Calu3 (cell line): ENCODE measurements around the gene MORN5. TPM values are rescaled to one million over a fixed set of nuclear protein-coding genes. Genes with fewer than 3 reads are reported as not detected.

Experiments
- BruUV-seq: library from RNA; stranded (reverse); fragments of 400-500 nt; replicated peaks from 2 replicates; lab custom pipeline; 2021; lab: Mats Ljungman, UMichigan
- CTCF ChIA-PET: fragments of 300-600 bp; sonication (Branson Sonifier 250); formaldehyde crosslinking; loops from one replicate; lab custom pipeline; 2022; ENCODE audit warnings: antibody characterized with exemption; lab: Charles Lee
- DNase-seq: peaks from one replicate; pipeline ENCODE4 v3.0.0; 2022
- H3K27ac Mint-ChIP-seq: one replicate; pipeline ENCODE4 v1.8.0; 2022; ENCODE audit warnings: mixed read lengths; ENCODE audit not compliant: unreplicated experiment
- H3K27me3 Mint-ChIP-seq: one replicate; pipeline ENCODE4 v1.8.0; 2022; ENCODE audit warnings: mixed read lengths; ENCODE audit not compliant: unreplicated experiment
- H3K36me3 Mint-ChIP-seq: one replicate; pipeline ENCODE4 v1.8.0; 2022; ENCODE audit warnings: mild to moderate bottlenecking, moderate library complexity, mixed read lengths; ENCODE audit not compliant: insufficient read depth, unreplicated experiment
- H3K4me1 Mint-ChIP-seq: one replicate; pipeline ENCODE4 v1.8.0; 2022; ENCODE audit warnings: mild to moderate bottlenecking, low read depth, mixed read lengths; ENCODE audit not compliant: unreplicated experiment
- H3K4me3 Mint-ChIP-seq: one replicate; pipeline ENCODE4 v1.8.0; 2022; ENCODE audit warnings: mild to moderate bottlenecking, low read depth, moderate library complexity, mixed read lengths; ENCODE audit not compliant: unreplicated experiment
- H3K9me3 Mint-ChIP-seq: one replicate; pipeline ENCODE4 v1.8.0; 2022; ENCODE audit warnings: low read depth, mixed read lengths; ENCODE audit not compliant: unreplicated experiment
- intact Hi-C: fragments of 100-400 bp; cut with micrococcal nuclease; formaldehyde crosslinking; loops from one replicate; pipeline ENCODE4 v1.10.0; 2022; ENCODE audit not compliant: unreplicated experiment
- total RNA-seq: library from RNA; stranded (reverse); gene quantifications from 2 replicates; pipeline ENCODE4 v1.2.3, GENCODE V29; 2022
- TF ChIP-seq, protein P1 (sequence below): fragments of 200-600 bp; IDR thresholded peaks from one replicate; pipeline ENCODE4 v1.8.0; 2022; ENCODE audit warnings: antibody characterized with exemption; ENCODE audit not compliant: unreplicated experiment

MORN5 gene
- total RNA-seq, 1 experiment from 2014 or later: not detected

DNA sequence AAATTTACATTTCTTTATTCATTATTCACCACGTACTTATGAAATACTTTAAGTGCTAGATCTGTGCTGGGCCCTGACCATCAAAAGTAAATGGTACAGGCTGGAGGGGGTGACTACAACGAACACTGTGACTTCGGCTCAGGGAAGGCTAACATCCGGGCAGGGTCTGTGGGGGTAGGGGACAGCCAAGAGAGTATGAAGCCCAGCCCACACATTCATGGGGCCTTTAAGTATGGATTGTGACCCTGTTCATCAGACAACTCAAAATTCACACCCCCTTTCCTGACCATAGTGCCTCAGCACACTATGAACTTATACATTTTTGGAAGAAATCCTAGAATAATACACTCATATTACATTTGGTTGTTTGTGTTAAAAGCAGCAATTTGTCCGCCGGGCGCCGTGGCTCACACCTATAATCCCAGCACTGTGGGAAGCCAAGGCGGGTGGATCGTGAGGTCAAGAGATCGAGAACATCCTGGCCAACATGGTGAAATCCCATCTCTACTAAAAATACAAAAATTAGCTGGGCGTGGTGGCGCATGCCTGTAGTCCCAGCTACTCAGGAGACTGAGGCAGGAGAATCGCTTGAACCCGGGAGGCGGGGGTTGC, 33.3 kb downstream of the MORN5 start:
- TF ChIP-seq, protein P1, sequence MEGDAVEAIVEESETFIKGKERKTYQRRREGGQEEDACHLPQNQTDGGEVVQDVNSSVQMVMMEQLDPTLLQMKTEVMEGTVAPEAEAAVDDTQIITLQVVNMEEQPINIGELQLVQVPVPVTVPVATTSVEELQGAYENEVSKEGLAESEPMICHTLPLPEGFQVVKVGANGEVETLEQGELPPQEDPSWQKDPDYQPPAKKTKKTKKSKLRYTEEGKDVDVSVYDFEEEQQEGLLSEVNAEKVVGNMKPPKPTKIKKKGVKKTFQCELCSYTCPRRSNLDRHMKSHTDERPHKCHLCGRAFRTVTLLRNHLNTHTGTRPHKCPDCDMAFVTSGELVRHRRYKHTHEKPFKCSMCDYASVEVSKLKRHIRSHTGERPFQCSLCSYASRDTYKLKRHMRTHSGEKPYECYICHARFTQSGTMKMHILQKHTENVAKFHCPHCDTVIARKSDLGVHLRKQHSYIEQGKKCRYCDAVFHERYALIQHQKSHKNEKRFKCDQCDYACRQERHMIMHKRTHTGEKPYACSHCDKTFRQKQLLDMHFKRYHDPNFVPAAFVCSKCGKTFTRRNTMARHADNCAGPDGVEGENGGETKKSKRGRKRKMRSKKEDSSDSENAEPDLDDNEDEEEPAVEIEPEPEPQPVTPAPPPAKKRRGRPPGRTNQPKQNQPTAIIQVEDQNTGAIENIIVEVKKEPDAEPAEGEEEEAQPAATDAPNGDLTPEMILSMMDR: no peak
- Mint-ChIP-seq H3K27ac (no peak overlapping the region), H3K4me3 (no peak overlapping the region), H3K36me3 (no peaks in the 10 kb centered on the region), H3K4me1 (no peaks in the 10 kb centered on the region), H3K9me3 (no peaks in the 10 kb centered on the region), H3K27me3 (peaks cover 3% of the 10 kb centered on the region)
- no peak for DNase-seq
- BruUV-seq: no TSS peak
- CTCF ChIA-PET: no interaction called here
- intact Hi-C loops: no loop called here

DNA sequence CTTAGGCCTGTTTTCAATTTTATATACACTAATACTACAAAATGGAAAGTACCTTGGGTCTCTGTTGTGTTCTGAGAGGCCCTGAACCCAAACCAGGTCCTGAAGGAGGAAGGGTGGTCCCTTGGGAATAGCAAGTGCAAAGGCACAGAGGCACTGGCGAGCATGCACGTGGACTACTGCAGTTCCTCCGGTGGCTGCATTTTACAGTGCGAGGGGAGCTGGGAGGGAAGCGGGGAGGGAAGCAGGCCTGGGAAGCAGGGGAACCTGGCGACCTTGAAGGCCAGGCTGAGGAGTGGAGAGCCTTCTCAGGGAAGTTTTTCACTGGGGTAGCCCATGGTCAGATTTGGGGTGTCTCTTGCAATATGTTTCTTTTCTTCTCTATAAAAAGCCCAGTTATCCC, 33.9 kb downstream of the MORN5 start:
- no peaks in the 10 kb centered on the region for H3K27me3 Mint-ChIP-seq
- CTCF ChIA-PET: no interaction called here
- TF ChIP-seq, protein P1: no peak
- H3K9me3 Mint-ChIP-seq: no peaks in the 10 kb centered on the region
- no TSS peak for BruUV-seq
- no peaks in the 10 kb centered on the region for H3K4me1 Mint-ChIP-seq
- no peaks in the 10 kb centered on the region for H3K36me3 Mint-ChIP-seq
- H3K27ac Mint-ChIP-seq: no peak overlapping the region
- no peak for DNase-seq
- intact Hi-C loops: no loop called here
- H3K4me3 Mint-ChIP-seq: no peak overlapping the region

DNA sequence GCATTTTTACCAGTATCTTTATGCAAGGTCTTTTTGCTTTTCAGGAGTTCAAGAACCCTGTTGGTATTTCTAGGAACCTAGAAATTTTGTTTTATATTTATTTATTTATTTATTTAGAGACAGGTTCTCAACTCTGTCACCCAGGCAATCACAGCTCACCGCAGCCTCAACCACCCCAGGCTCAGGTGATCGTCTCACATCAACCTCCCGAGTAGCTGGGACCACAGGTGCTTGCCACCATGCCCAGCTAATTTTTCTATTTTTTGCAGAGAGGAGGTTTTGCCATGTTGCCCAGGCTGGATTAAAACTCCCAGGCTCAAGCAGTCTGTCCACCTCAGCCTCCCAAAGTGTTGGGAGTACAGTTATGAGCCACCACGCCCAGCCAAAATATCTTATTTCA, 36.2 kb downstream of the MORN5 start:
- no TSS peak for BruUV-seq
- Mint-ChIP-seq H3K36me3 (no peaks in the 10 kb centered on the region), H3K4me1 (no peaks in the 10 kb centered on the region), H3K4me3 (no peak overlapping the region), H3K27ac (no peak overlapping the region), H3K9me3 (no peaks in the 10 kb centered on the region), H3K27me3 (no peaks in the 10 kb centered on the region)
- CTCF ChIA-PET: no interaction called here
- intact Hi-C loops: no loop called here
- TF ChIP-seq, protein P1: no peak
- DNase-seq: no peak

DNA sequence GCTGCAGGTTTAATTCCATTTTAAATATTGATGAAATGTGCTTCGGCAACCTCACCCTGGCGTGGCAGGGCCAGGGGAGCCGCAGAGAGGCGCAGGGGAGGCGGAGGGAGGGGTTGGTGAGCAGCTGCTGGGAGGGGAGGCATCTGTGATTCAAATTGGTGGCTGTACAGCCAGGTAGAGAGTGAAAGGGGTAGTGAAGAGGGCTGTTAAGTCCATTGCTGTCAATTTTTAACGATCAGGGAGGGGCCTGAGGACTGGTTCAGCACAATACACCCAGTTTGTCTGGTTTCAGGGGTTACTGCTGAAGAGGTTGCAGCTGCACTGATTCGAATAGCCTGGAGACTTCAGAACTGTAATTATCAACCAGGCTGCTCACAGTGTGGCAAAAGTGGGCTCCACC, 37.7 kb downstream of the MORN5 start:
- TF ChIP-seq, protein P1: no peak

More for the DNA sequence above, 37.7 kb downstream of the MORN5 start:
- intact Hi-C loops: no loop called here
- H3K36me3 Mint-ChIP-seq: no peaks in the 10 kb centered on the region
- no TSS peak for BruUV-seq
- no peaks in the 10 kb centered on the region for H3K9me3 Mint-ChIP-seq
- H3K4me3 Mint-ChIP-seq: no peak overlapping the region
- H3K27me3 Mint-ChIP-seq: no peaks in the 10 kb centered on the region
- DNase-seq: peak; percentile 18
- CTCF ChIA-PET: no interaction called here
- H3K27ac Mint-ChIP-seq: no peak overlapping the region
- no peaks in the 10 kb centered on the region for H3K4me1 Mint-ChIP-seq
